Calu3 (cell line): ENCODE results near the gene FCER1G. TPM values are rescaled to one million over a fixed set of nuclear protein-coding genes. Genes with fewer than 3 reads are reported as not detected.
"Not testable (repeated sequence)": the region's sequence is repeated elsewhere in the genome, so short reads cannot be mapped to it uniquely, and the experiment has no call there.

Source experiments
- BruUV-seq: library from RNA; stranded (reverse); fragments of 400-500 nt; replicated peaks from 2 replicates; lab custom pipeline; 2021; lab: Mats Ljungman, UMichigan
- CTCF ChIA-PET: fragments of 300-600 bp; sonication (Branson Sonifier 250); formaldehyde crosslinking; loops from one replicate; lab custom pipeline; 2022; ENCODE audit warnings: antibody characterized with exemption; lab: Charles Lee
- DNase-seq: peaks from one replicate; pipeline ENCODE4 v3.0.0; 2022
- H3K27ac Mint-ChIP-seq: one replicate; pipeline ENCODE4 v1.8.0; 2022; ENCODE audit warnings: mixed read lengths; ENCODE audit not compliant: unreplicated experiment
- H3K27me3 Mint-ChIP-seq: one replicate; pipeline ENCODE4 v1.8.0; 2022; ENCODE audit warnings: mixed read lengths; ENCODE audit not compliant: unreplicated experiment
- H3K36me3 Mint-ChIP-seq: one replicate; pipeline ENCODE4 v1.8.0; 2022; ENCODE audit warnings: mild to moderate bottlenecking, moderate library complexity, mixed read lengths; ENCODE audit not compliant: insufficient read depth, unreplicated experiment
- H3K4me1 Mint-ChIP-seq: one replicate; pipeline ENCODE4 v1.8.0; 2022; ENCODE audit warnings: mild to moderate bottlenecking, low read depth, mixed read lengths; ENCODE audit not compliant: unreplicated experiment
- H3K4me3 Mint-ChIP-seq: one replicate; pipeline ENCODE4 v1.8.0; 2022; ENCODE audit warnings: mild to moderate bottlenecking, low read depth, moderate library complexity, mixed read lengths; ENCODE audit not compliant: unreplicated experiment
- H3K9me3 Mint-ChIP-seq: one replicate; pipeline ENCODE4 v1.8.0; 2022; ENCODE audit warnings: low read depth, mixed read lengths; ENCODE audit not compliant: unreplicated experiment
- intact Hi-C: fragments of 100-400 bp; cut with micrococcal nuclease; formaldehyde crosslinking; loops from one replicate; pipeline ENCODE4 v1.10.0; 2022; ENCODE audit not compliant: unreplicated experiment
- total RNA-seq: library from RNA; stranded (reverse); gene quantifications from 2 replicates; pipeline ENCODE4 v1.2.3, GENCODE V29; 2022
- TF ChIP-seq, protein P1 (sequence below): fragments of 200-600 bp; IDR thresholded peaks from one replicate; pipeline ENCODE4 v1.8.0; 2022; ENCODE audit warnings: antibody characterized with exemption; ENCODE audit not compliant: unreplicated experiment

The FCER1G gene
- total RNA-seq, 1 experiment from 2014 or later: not detected

DNA sequence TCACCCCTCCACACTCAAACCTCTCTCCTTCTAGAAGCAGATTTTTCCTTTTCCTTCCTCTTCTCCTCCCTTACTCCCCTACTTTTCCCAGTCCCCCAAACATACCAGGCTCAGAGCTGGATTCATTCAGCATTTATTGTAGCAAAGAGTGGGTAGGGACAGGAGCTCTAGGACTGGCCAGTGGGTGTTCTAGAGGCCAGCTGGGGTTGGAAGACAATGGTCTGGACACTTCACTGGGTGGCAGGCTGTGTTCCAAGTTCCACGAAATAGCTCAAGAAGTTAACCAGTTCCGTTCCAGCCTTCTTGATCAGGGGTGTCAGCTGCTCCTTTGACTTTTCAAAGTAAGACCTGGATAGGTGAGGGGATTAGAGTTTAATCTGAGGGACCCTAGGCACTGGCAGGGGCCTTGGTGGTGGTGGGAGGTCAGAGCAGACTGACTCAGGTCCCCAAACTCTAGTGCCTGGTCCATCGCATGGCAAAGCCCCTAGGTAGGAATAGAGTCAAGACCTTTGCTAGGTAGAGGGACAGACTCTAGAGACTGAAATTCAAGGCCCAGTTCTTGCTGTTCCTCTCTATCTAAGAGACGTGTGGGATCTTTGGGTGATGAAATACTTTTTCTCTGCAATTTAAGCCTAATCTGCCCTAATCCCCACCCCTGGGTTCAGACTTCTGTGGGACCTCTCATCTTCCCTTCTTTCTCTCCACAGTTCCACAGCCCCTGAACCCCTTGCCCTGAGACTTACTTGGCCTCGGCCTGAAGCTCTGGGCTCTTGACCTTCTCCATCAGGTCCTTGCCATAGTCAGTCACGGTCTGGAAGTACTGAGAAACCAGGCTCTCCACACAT lies 7.3 kb downstream of the FCER1G start:
- intact Hi-C loops: loop anchor here (1.0 kb wide), 1 partner anchor 12 kb away; no protein-coding TSS in a partner anchor
- H3K36me3 Mint-ChIP-seq: peaks cover 15% of the 10 kb centered on the region
- peaks cover 24% of the 10 kb centered on the region for H3K4me1 Mint-ChIP-seq
- no peak for DNase-seq
- TF ChIP-seq, protein P1, sequence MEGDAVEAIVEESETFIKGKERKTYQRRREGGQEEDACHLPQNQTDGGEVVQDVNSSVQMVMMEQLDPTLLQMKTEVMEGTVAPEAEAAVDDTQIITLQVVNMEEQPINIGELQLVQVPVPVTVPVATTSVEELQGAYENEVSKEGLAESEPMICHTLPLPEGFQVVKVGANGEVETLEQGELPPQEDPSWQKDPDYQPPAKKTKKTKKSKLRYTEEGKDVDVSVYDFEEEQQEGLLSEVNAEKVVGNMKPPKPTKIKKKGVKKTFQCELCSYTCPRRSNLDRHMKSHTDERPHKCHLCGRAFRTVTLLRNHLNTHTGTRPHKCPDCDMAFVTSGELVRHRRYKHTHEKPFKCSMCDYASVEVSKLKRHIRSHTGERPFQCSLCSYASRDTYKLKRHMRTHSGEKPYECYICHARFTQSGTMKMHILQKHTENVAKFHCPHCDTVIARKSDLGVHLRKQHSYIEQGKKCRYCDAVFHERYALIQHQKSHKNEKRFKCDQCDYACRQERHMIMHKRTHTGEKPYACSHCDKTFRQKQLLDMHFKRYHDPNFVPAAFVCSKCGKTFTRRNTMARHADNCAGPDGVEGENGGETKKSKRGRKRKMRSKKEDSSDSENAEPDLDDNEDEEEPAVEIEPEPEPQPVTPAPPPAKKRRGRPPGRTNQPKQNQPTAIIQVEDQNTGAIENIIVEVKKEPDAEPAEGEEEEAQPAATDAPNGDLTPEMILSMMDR: no peak
- BruUV-seq: no TSS peak
- no peaks in the 10 kb centered on the region for H3K9me3 Mint-ChIP-seq
- CTCF ChIA-PET: interaction anchor here (0.6 kb wide), 1 partner anchor 55 kb away, joined by 3 read pairs; no protein-coding TSS in a partner anchor
- peaks cover 40% of the 10 kb centered on the region for H3K27me3 Mint-ChIP-seq
- no peak overlapping the region for H3K4me3 Mint-ChIP-seq
- no peak overlapping the region for H3K27ac Mint-ChIP-seq

GRCh38 chr1:161223805-161224694 lies 9.0 kb downstream of the FCER1G start:
- no peak overlapping the region for H3K4me3 Mint-ChIP-seq
- no TSS peak for BruUV-seq
- peaks cover 34% of the 10 kb centered on the region for H3K27me3 Mint-ChIP-seq
- H3K27ac Mint-ChIP-seq: no peak overlapping the region
- intact Hi-C loops: no loop called here
- peaks cover 15% of the 10 kb centered on the region for H3K36me3 Mint-ChIP-seq
- TF ChIP-seq, protein P1: no peak
- CTCF ChIA-PET: interaction anchor here (1.2 to 1.8 kb wide), 2 partner anchors 158 to 163 kb away, joined by 3 read pairs; no protein-coding TSS in a partner anchor
- no peak for DNase-seq
- peaks cover 26% of the 10 kb centered on the region for H3K4me1 Mint-ChIP-seq
- no peaks in the 10 kb centered on the region for H3K9me3 Mint-ChIP-seq

DNA sequence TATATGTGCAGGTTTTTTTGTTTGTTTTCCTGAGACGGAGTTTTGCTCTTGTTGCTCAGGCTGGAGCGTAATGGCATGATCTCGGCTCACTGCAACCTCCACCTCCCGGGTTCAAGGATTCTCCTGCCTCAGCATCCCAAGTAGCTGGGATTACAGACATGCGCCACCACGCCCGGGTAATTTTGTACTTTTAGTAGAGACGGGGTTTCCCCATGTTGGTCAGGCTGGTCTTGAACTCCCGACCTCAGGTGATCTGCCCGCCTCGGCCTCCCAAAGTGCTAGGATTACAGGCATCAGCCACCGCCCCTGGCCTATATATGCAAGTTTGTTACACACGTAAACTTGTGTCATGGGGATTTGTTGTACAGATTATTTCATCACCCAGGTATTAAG lies 9.6 kb downstream of the FCER1G start:
- not testable (repeated sequence) for BruUV-seq
- peaks cover 27% of the 10 kb centered on the region for H3K27me3 Mint-ChIP-seq
- peaks cover 15% of the 10 kb centered on the region for H3K36me3 Mint-ChIP-seq

DNA sequence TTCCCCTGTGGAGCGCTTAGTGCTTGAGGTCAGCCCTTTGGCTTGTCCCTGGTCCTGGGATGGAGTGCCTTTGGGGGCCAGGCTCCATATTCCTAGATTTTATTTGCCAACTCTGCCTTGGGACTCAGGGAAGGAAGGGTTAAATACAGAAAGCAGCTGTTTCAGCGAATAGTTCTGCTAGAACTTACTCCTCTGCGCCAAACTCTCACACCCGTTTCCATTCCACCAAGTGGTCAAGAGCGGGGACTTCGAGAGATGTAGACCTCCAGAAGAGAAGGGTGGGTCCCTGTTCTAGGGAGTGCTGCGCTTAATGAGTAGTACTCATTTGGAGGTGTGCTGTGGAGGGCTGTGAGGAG lies 10.1 kb downstream of the FCER1G start:
- H3K27me3 Mint-ChIP-seq: peaks cover 26% of the 10 kb centered on the region
- H3K4me3 Mint-ChIP-seq: no peak overlapping the region
- no peak for DNase-seq
- intact Hi-C loops: no loop called here
- H3K36me3 Mint-ChIP-seq: peaks cover 15% of the 10 kb centered on the region
- peaks cover 26% of the 10 kb centered on the region for H3K4me1 Mint-ChIP-seq
- CTCF ChIA-PET: interaction anchor here (0.6 to 3.0 kb wide), 16 partner anchors 9 to 215 kb away, joined by 3 to 26 read pairs (median 4); partner anchors contain the start of genes NDUFS2 and PPOX
- H3K27ac Mint-ChIP-seq: no peak overlapping the region
- H3K9me3 Mint-ChIP-seq: no peaks in the 10 kb centered on the region
- no TSS peak for BruUV-seq
- TF ChIP-seq, protein P1: no peak

More for the DNA sequence above, 9.6 kb downstream of the FCER1G start:
- peaks cover 26% of the 10 kb centered on the region for H3K4me1 Mint-ChIP-seq
- H3K9me3 Mint-ChIP-seq, DNase-seq, H3K4me3 Mint-ChIP-seq, H3K27ac Mint-ChIP-seq, intact Hi-C loops: not testable (repeated sequence)
- CTCF ChIA-PET: interaction anchor here (1.8 kb wide), 1 partner anchor 162 kb away, joined by 3 read pairs; no protein-coding TSS in a partner anchor
